GM12891 (cell line): ENCODE results near the gene MYOCOS.

Experiments used
- PAX5 ChIP-seq: IDR thresholded peaks from 2 replicates; pipeline ENCODE4 v1.6.1; 2011; ENCODE audit warnings: low read length, moderate library complexity, mild to moderate bottlenecking; ENCODE audit not compliant: insufficient read depth, severe bottlenecking
- POLR2A ChIP-seq: IDR thresholded peaks from 2 replicates; pipeline ENCODE4 v1.6.1; 2011; ENCODE audit warnings: low read depth, low read length, control low read depth
- POLR2AphosphoS5 ChIP-seq: IDR thresholded peaks from 2 replicates; pipeline ENCODE4 v1.6.1; 2011; ENCODE audit warnings: low read depth, low read length, control low read depth
- SPI1 ChIP-seq: IDR thresholded peaks from 2 replicates; pipeline ENCODE4 v1.6.1; 2011; ENCODE audit warnings: low read depth, low read length, control low read depth

- no peak for TF ChIP-seq POLR2A
- TF ChIP-seq PAX5: no peak
- no peak for TF ChIP-seq SPI1
- TF ChIP-seq POLR2AphosphoS5: no peak
Measured at GRCh38 chr1:171635661-171636060, 13.6 kb downstream of the MYOCOS start.
